Cardiac septum (tissue), 1 donor: ENCODE data around the gene REPIN1. TPM values are rescaled to one million over a fixed set of nuclear protein-coding genes. Genes with fewer than 3 reads are reported as not detected.
A peak's percentile ranks its signal among the peaks of the same experiment; 100 is the strongest.

Source experiments
- DNase-seq: peaks from one replicate; pipeline ENCODE4 v3.0.0-alpha.2; 2020; ENCODE audit warnings: low spot score
- intact Hi-C: fragments of 100-400 bp; cut with DNase I; formaldehyde crosslinking; loops from one replicate; pipeline ENCODE4 v1.14.0; 2022
- long read RNA-seq: library from polyadenylated mRNA; unstranded; transcript quantifications from one replicate; pipeline ENCODE4 v2.0.0, GENCODE V29; 2021
- total RNA-seq: library from RNA; stranded (reverse); fragmentation: NEBNext Ultra II Directional; extraction: Animal tissue kit (Norgen Biotek cat#: 25700); gene quantifications from one replicate; pipeline ENCODE4 v1.2.1, GENCODE V29; 2021
- donor health status: DM: no; HTN: no; CAD: no.

The REPIN1 gene
- 85.5 TPM for total RNA-seq
- long read RNA-seq, transcript REPIN1-202 (1 exons, 2,876 nt), result major isoform, 84 of 203 reads
- long read RNA-seq, transcript REPIN1-214 (3 exons, 2,058 nt), result minor isoform, 15 of 203 reads
- long read RNA-seq, transcript REPIN1-201 (4 exons, 3,292 nt), result minor isoform, 5 of 203 reads
- long read RNA-seq, transcript REPIN1-203 (2 exons, 2,969 nt), result minor isoform, 46 of 203 reads
- long read RNA-seq, partial matches to known transcripts, result 3 of 203 reads
- long read RNA-seq, other reads (novel, unspliced or antisense), result 40 of 203 reads

- DNase-seq, result peak; percentile 96
- intact Hi-C loops, result loop anchor here (1.0 kb wide), 1 partner anchor 37 kb away; a partner anchor contains a TSS
These were observed at the start of gene REPIN1 for GRCh38 chr7:150368096-150368883. Gene REPIN1 (plus strand): TSS chr7:150368822. CDS start chr7:150369712, 890 bp downstream.

GRCh38 chr7:150321788-150322113, 46.9 kb upstream of the REPIN1 start:
- intact Hi-C loops, result no loop called here
- peak; percentile 12 for DNase-seq

GRCh38 chr7:150322114-150322832, 46.3 kb upstream of the REPIN1 start:
- intact Hi-C loops, result no loop called here
- no peak for DNase-seq

GRCh38 chr7:150322833-150323681, 45.6 kb upstream of the REPIN1 start, which contains the start of the genes ACTR3C and LRRC61:
Gene ACTR3C (minus strand): TSS chr7:150323545. CDS start chr7:150295296, 28,249 bp downstream.
Gene LRRC61 (plus strand): TSS chr7:150323355. CDS start chr7:150336862, 13,507 bp downstream.
- intact Hi-C loops, result no loop called here
- DNase-seq, result peak; percentile 80

GRCh38 chr7:150323682-150324372, 44.8 kb upstream of the REPIN1 start:
- DNase-seq, result no peak
- intact Hi-C loops, result no loop called here

GRCh38 chr7:150324373-150324961, 44.2 kb upstream of the REPIN1 start:
- intact Hi-C loops, result no loop called here
- no peak for DNase-seq

- intact Hi-C loops, result no loop called here
- DNase-seq, result no peak
These were observed 43.5 kb upstream of the REPIN1 start for GRCh38 chr7:150325110-150325611.

- DNase-seq, result no peak
- intact Hi-C loops, result no loop called here
These were observed 42.7 kb upstream of the REPIN1 start for GRCh38 chr7:150325901-150326300.

GRCh38 chr7:150326657-150327268, 41.9 kb upstream of the REPIN1 start:
- intact Hi-C loops, result no loop called here
- DNase-seq, result no peak

- intact Hi-C loops, result no loop called here
These were observed 41.3 kb upstream of the REPIN1 start for GRCh38 chr7:150327308-150327707.

GRCh38 chr7:150329331-150330120, 39.1 kb upstream of the REPIN1 start:
- intact Hi-C loops, result no loop called here
- DNase-seq, result no peak

More at GRCh38 chr7:150327308-150327707, 41.3 kb upstream of the REPIN1 start:
- no peak for DNase-seq

GRCh38 chr7:150330211-150330885, 38.3 kb upstream of the REPIN1 start:
- DNase-seq, result no peak
- intact Hi-C loops, result no loop called here

- intact Hi-C loops, result no loop called here
- no peak for DNase-seq
These were observed 35.6 kb upstream of the REPIN1 start for GRCh38 chr7:150332852-150333635.

- intact Hi-C loops, result no loop called here
- no peak for DNase-seq
These were observed 35.0 kb upstream of the REPIN1 start for GRCh38 chr7:150333659-150334058.

- DNase-seq, result no peak
- intact Hi-C loops, result no loop called here
These were observed 34.5 kb upstream of the REPIN1 start for GRCh38 chr7:150334108-150334507.
